PC-3 (cell line): ENCODE results near the gene SGSH. TPM values are rescaled to one million over a fixed set of nuclear protein-coding genes. Genes with fewer than 3 reads are reported as not detected.

ENCODE experiments used
- ATAC-seq: fragments of 200-7000 bp; cut with Tn5 transposase; 2 replicates; pipeline ENCODE4 v1.9.1; 2020; ENCODE audit warnings: mild to moderate bottlenecking, moderate library complexity
- BruUV-seq: library from RNA; stranded (reverse); fragments of 400-500 nt; replicated peaks from 2 replicates; lab custom pipeline; 2021; lab: Mats Ljungman, UMichigan
- CTCF ChIA-PET: fragments of 300-600 bp; sonication (Branson Sonifier 250); formaldehyde crosslinking; loops from one replicate; lab custom pipeline; 2022; ENCODE audit warnings: antibody characterized with exemption; lab: Charles Lee
- POLR2A ChIA-PET: fragments of 300-600 bp; sonication (Branson Sonifier 250); formaldehyde crosslinking; loops from one replicate; lab custom pipeline; 2022; ENCODE audit warnings: antibody characterized with exemption; ENCODE audit not compliant: unreplicated experiment; lab: Charles Lee
- DNase-seq: peaks from one replicate; pipeline ENCODE4 v3.0.0-alpha.2; 2015
- H2AFZ ChIP-seq: fragments of 300-600 bp; sonication (generic); 2 replicates; pipeline ENCODE4 v1.6.0; 2016; ENCODE audit warnings: antibody characterized with exemption, low read length
- H3F3A ChIP-seq: fragments of 300-600 bp; sonication (generic); one replicate; pipeline ENCODE4 v1.6.0; 2017; ENCODE audit warnings: antibody characterized with exemption, low read length, control low read depth, mild to moderate bottlenecking; ENCODE audit not compliant: unreplicated experiment
- H3K27ac ChIP-seq: fragments of 300-600 bp; sonication (generic); 2 replicates; pipeline ENCODE4 v1.5.1; 2016; ENCODE audit warnings: mild to moderate bottlenecking, low read length
- H3K27me3 ChIP-seq: fragments of 300-600 bp; sonication (generic); 2 replicates; pipeline ENCODE4 v1.6.1; 2016; ENCODE audit warnings: low read length, mixed read lengths
- H3K36me3 ChIP-seq: fragments of 300-600 bp; sonication (generic); 2 replicates; pipeline ENCODE4 v1.6.1; 2016; ENCODE audit warnings: low read depth, mixed run types, low read length, mixed read lengths
- H3K4me1 ChIP-seq: fragments of 300-600 bp; sonication (generic); 2 replicates; pipeline ENCODE4 v1.5.1; 2016; ENCODE audit warnings: low read length; ENCODE audit not compliant: insufficient read depth
- H3K4me2 ChIP-seq: fragments of 300-600 bp; sonication (generic); 2 replicates; pipeline ENCODE4 v1.6.0; 2016; ENCODE audit warnings: low read length
- H3K4me3 ChIP-seq: fragments of 300-600 bp; sonication (generic); 2 replicates; pipeline ENCODE4 v1.5.1; 2016; ENCODE audit warnings: mild to moderate bottlenecking, low read length, mixed read lengths
- H3K79me2 ChIP-seq: fragments of 300-600 bp; sonication (generic); 2 replicates; pipeline ENCODE4 v1.6.1; 2017; ENCODE audit warnings: low read length, mixed read lengths
- H3K9ac ChIP-seq: fragments of 300-600 bp; sonication (generic); 2 replicates; pipeline ENCODE4 v1.6.0; 2016; ENCODE audit warnings: mild to moderate bottlenecking, low read length
- H3K9me2 ChIP-seq: fragments of 300-600 bp; sonication (generic); replicated peaks from 2 replicates; pipeline ENCODE4 v1.6.1; 2016; ENCODE audit warnings: mixed run types, low read length, mixed read lengths
- H3K9me3 ChIP-seq: fragments of 300-600 bp; sonication (generic); 2 replicates; pipeline ENCODE4 v1.6.1; 2016; ENCODE audit warnings: low read length, mixed read lengths
- H4K20me1 ChIP-seq: fragments of 300-600 bp; sonication (generic); 2 replicates; pipeline ENCODE4 v1.6.1; 2016; ENCODE audit warnings: low read length, mixed read lengths
- EZH2 ChIP-seq: fragments of 300-600 bp; sonication (generic); IDR thresholded peaks from one replicate; pipeline ENCODE4 v1.6.1; 2017; ENCODE audit warnings: antibody characterized with exemption, mild to moderate bottlenecking, low read length; ENCODE audit not compliant: unreplicated experiment
- EZH2phosphoT487 ChIP-seq: fragments of 300-600 bp; sonication (generic); IDR thresholded peaks from 2 replicates; pipeline ENCODE4 v1.6.1; 2018; ENCODE audit warnings: mild to moderate bottlenecking, antibody characterized with exemption, low read length, borderline replicate concordance
- intact Hi-C: fragments of 100-400 bp; cut with micrococcal nuclease; formaldehyde crosslinking; loops from 2 replicates; pipeline ENCODE4 v1.9.0; 2023
- total RNA-seq: library from RNA; depleted of rRNA; stranded (reverse); fragments of >200 nt; gene quantifications from 2 replicates; pipeline ENCODE4 v1.2.3, GENCODE V29; 2014
- TF ChIP-seq, protein P1 (sequence below): fragments of 300-600 bp; sonication (generic); conservative IDR thresholded peaks from 2 replicates; pipeline ENCODE4 v1.5.1; 2017; ENCODE audit warnings: antibody characterized with exemption, low read depth, mild to moderate bottlenecking, low read length

Gene SGSH
- total RNA-seq, 1 experiment from 2014 or later: 16.6 TPM

DNA sequence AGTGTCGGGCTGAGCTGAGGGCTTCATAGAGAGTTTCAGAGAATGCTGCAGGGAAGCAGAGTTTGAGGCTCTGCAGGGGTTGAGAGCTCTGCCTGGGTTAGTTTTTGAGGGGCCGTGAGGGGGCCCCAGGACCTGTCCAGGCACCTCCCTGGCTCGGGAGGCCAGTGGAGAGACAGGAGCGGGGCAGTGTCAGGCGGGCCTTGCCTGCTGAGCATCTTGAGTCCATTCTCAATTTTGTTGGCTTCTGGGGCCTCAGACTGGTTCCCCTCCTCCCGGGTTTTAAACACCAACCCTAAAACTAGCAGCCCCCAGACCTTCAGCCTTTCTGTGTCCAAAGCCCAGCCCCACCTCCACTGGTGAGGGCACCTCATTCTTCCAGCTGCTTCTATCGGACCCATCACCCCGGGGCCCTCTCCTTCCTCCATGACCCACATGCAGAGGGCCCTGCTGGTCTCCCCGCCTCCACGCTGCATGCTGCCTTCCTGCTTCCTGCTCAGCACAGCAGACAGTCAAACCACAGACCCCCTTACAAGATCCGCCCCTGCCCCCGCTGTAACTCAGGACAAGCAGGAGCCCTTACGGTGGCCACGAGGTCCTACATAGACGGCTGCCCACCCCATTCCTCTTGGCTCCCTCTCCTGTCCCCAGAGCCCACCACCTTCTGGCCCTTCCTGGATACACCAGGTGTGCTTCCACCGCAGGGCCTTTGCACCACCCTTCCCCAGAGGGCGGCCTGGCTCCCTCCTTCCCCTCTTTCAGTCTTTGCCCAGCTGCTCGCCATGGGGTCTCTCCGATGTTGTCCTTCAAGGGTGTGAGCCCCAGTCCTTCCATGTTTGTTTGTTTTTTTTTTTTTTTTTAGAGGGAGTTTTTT, 44.3 kb upstream of the SGSH start:
- DNase-seq: no peak
- Histone ChIP-seq H3K9me2 (no peaks in the 10 kb centered on the region), H2AFZ (no peak overlapping the region), H3K9me3 (no peaks in the 10 kb centered on the region), H3K36me3 (peaks cover 18% of the 10 kb centered on the region), H3K27ac (no peak overlapping the region), H3K79me2 (peaks cover 26% of the 10 kb centered on the region), H4K20me1 (no peaks in the 10 kb centered on the region), H3K4me1 (peaks cover 21% of the 10 kb centered on the region), H3F3A (peaks cover 4% of the 10 kb centered on the region), H3K27me3 (no peaks in the 10 kb centered on the region), H3K4me2 (no peak overlapping the region), H3K9ac (no peak overlapping the region), H3K4me3 (no peak overlapping the region)
- intact Hi-C loops: no loop called here
- TF ChIP-seq, protein P1, sequence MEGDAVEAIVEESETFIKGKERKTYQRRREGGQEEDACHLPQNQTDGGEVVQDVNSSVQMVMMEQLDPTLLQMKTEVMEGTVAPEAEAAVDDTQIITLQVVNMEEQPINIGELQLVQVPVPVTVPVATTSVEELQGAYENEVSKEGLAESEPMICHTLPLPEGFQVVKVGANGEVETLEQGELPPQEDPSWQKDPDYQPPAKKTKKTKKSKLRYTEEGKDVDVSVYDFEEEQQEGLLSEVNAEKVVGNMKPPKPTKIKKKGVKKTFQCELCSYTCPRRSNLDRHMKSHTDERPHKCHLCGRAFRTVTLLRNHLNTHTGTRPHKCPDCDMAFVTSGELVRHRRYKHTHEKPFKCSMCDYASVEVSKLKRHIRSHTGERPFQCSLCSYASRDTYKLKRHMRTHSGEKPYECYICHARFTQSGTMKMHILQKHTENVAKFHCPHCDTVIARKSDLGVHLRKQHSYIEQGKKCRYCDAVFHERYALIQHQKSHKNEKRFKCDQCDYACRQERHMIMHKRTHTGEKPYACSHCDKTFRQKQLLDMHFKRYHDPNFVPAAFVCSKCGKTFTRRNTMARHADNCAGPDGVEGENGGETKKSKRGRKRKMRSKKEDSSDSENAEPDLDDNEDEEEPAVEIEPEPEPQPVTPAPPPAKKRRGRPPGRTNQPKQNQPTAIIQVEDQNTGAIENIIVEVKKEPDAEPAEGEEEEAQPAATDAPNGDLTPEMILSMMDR: no peak
- ATAC-seq: no peak
- CTCF ChIA-PET: no interaction called here
- no TSS peak for BruUV-seq
- POLR2A ChIA-PET: no interaction called here

DNA sequence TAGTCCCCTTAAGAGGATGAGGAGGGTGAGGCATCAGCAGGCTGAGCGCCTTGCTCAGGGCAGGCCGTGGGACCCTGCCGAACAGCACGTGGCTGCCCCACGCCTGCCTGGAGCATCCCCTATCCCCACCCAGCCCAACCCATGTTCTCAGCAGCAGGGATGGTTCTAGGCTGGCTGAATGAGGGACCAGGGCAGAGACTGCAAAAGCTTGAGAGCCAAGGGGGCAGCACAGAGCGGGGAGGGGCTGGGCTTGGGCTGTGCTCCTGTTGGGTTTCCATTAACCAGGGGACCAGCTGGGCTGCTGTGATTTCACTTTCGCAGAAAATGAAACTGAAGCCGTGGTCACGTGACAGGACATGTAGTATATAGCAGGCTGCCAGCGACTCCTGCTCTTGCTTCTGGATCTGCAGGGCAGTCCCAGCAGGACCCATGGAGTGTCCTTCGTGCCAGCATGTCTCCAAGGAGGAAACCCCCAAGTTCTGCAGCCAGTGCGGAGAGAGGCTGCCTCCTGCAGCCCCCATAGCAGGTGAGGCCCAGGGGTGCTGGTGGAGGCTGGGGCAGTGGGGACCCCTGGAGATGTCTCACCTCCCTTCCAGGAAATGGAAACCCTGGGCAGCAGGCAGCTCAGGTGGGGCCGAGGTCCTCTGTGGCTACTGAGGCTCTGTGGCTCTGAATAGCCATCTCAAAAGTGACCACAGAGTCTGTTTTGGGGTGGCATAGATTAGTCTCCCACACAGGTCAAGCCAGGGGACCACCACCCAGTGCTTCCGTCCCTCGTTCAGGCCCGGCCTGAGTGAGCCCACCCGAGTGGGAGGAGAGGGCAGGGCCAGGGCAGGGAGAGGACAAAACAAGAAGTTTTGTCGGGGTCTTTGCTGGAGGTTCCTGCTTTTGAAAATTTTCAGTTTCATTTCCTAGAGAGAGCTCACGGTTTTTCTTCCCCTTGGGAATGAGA, 43.4 kb upstream of the SGSH start:
- H3K9me2 ChIP-seq: no peaks in the 10 kb centered on the region
- no peak for TF ChIP-seq EZH2phosphoT487
- TF ChIP-seq, protein P1: no peak
- TF ChIP-seq EZH2: no peak
- H3K9me3 ChIP-seq: no peaks in the 10 kb centered on the region
- H3K36me3 ChIP-seq: peaks cover 13% of the 10 kb centered on the region
- ChIA-PET POLR2A (no interaction called here), CTCF (no interaction called here)
- H3K9ac ChIP-seq: no peak overlapping the region
- no peaks in the 10 kb centered on the region for H3K27me3 ChIP-seq
- ATAC-seq (no peak), DNase-seq (no peak)
- no peak overlapping the region for H3K4me2 ChIP-seq
- intact Hi-C loops: no loop called here
- no peak overlapping the region for H3K27ac ChIP-seq
- peaks cover 26% of the 10 kb centered on the region for H3K79me2 ChIP-seq
- H3F3A ChIP-seq: peaks cover 4% of the 10 kb centered on the region
- no peak overlapping the region for H2AFZ ChIP-seq
- H4K20me1 ChIP-seq: no peaks in the 10 kb centered on the region
- H3K4me1 ChIP-seq: peaks cover 25% of the 10 kb centered on the region
- no peak overlapping the region for H3K4me3 ChIP-seq
- BruUV-seq: no TSS peak
